Measurements from ENCODE around the gene IGFBP1. TPM values are rescaled to one million over a fixed set of nuclear protein-coding genes. Genes with fewer than 3 reads are reported as not detected.

IGFBP1 gene
- total and polyA plus RNA-seq, 9 of the 15 experiments (the other 6 are each of a cell fraction or from before 2014, with no cell fraction given), result not detected

GRCh38 chr7:45919993-45920459 is 31.7 kb downstream of the IGFBP1 start:
- DNase-seq (ENCODE audit: extremely low read depth in 1 of 4, low spot score in 3 of 4) (no peak), FAIRE-seq (no peak), ATAC-seq (no peak)
- Histone ChIP-seq H3K27me3 (ENCODE audit: control insufficient read depth in 2 of 2, insufficient read depth in 2 of 2, low read length in 2 of 2) (peaks cover 0 to 4% of the 10 kb centered on the region in 2 experiments; a peak in 2 of 5 replicates), H3K79me2 (ENCODE audit: control insufficient read depth, insufficient read depth, low read length) (no peaks in the 10 kb centered on the region), H3K27ac (ENCODE audit: extremely low read depth, low read depth, low read length) (no peak overlapping the region), H3K4me3 (no peak overlapping the region), H2AFZ (ENCODE audit: low read depth, low read length) (no peak overlapping the region), H4K20me1 (replicated peaks; ENCODE audit: control insufficient read depth, insufficient read depth, low read length) (no peaks in the 10 kb centered on the region), H3K4me2 (ENCODE audit: insufficient read depth, low read length) (no peak overlapping the region), H3K9ac (ENCODE audit: insufficient read depth in 1 of 2, low read depth in 2 of 2, low read length in 2 of 2) (no peak overlapping the region), H3K9me1 (ENCODE audit: control insufficient read depth, insufficient read depth, low read length) (no peaks in the 10 kb centered on the region), H3K4me1 (replicated peaks in 1 of 2; ENCODE audit: control insufficient read depth in 2 of 2, insufficient read depth in 2 of 2, low read length in 2 of 2) (no peaks in the 10 kb centered on the region), H3K36me3 (ENCODE audit: control insufficient read depth, insufficient read depth, low read length) (no peaks in the 10 kb centered on the region), H3K9me3 (replicated peaks; ENCODE audit: control insufficient read depth, insufficient read depth, low read depth, low read length) (no peaks in the 10 kb centered on the region)
- CTCF ChIA-PET (ENCODE audit: low intra/inter-chr PET ratio), result no interaction called here
- intact Hi-C loops (cut with micrococcal nuclease), result loop anchor here (10.0 kb wide), 1 partner anchor 435 kb away; no protein-coding TSS in a partner anchor
- POLR2A ChIA-PET, result interaction anchor here (1.2 kb wide), 1 partner anchor 56 kb away, joined by 3 read pairs; no protein-coding TSS in a partner anchor
- in situ Hi-C loops (cut with MboI), result loop anchor here (10.0 kb wide), 1 partner anchor 1165 kb away; no protein-coding TSS in a partner anchor
- BruUV-seq (replicated peaks), result no TSS peak
- 5% methylated on average over 19 of the region's 19 CpGs for WGBS (ENCODE audit: insufficient coverage, low coverage, missing lambda C conversion rate)
- TF ChIP-seq KLF10 (CRISPR knock-in tag; IDR thresholded peaks at IDR 0.05) (no peak), SMARCE1 (IDR thresholded peaks at IDR 0.05) (no peak), AFF4 (CRISPR knock-in tag; IDR thresholded peaks at IDR 0.05) (no peak), ELK1 (CRISPR knock-in tag; IDR thresholded peaks at IDR 0.05) (no peak), BRCA1 (IDR thresholded peaks at IDR 0.05) (no peak), BRCA1 (CRISPR knock-in tag; IDR thresholded peaks at IDR 0.05) (no peak), NR2F6 (CRISPR knock-in tag; IDR thresholded peaks at IDR 0.05) (no peak), ZNF124 (CRISPR knock-in tag; IDR thresholded peaks at IDR 0.05) (no peak), SMAD2 (IDR thresholded peaks at IDR 0.05; ENCODE audit: low read depth, low read length) (no peak)
- TF ChIP-seq, protein P1, sequence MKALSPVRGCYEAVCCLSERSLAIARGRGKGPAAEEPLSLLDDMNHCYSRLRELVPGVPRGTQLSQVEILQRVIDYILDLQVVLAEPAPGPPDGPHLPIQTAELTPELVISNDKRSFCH (CRISPR knock-in tag; IDR thresholded peaks at IDR 0.05), result no peak
- TF ChIP-seq, protein P1 (tag; IDR thresholded peaks at IDR 0.05), result no peak
- TF ChIP-seq, protein P2, sequence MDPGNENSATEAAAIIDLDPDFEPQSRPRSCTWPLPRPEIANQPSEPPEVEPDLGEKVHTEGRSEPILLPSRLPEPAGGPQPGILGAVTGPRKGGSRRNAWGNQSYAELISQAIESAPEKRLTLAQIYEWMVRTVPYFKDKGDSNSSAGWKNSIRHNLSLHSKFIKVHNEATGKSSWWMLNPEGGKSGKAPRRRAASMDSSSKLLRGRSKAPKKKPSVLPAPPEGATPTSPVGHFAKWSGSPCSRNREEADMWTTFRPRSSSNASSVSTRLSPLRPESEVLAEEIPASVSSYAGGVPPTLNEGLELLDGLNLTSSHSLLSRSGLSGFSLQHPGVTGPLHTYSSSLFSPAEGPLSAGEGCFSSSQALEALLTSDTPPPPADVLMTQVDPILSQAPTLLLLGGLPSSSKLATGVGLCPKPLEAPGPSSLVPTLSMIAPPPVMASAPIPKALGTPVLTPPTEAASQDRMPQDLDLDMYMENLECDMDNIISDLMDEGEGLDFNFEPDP (CRISPR knock-in tag; IDR thresholded peaks at IDR 0.05), result no peak

All from K562 (cell line).